Measurements from ENCODE around the gene SOX15.

SOX15 gene

DNA sequence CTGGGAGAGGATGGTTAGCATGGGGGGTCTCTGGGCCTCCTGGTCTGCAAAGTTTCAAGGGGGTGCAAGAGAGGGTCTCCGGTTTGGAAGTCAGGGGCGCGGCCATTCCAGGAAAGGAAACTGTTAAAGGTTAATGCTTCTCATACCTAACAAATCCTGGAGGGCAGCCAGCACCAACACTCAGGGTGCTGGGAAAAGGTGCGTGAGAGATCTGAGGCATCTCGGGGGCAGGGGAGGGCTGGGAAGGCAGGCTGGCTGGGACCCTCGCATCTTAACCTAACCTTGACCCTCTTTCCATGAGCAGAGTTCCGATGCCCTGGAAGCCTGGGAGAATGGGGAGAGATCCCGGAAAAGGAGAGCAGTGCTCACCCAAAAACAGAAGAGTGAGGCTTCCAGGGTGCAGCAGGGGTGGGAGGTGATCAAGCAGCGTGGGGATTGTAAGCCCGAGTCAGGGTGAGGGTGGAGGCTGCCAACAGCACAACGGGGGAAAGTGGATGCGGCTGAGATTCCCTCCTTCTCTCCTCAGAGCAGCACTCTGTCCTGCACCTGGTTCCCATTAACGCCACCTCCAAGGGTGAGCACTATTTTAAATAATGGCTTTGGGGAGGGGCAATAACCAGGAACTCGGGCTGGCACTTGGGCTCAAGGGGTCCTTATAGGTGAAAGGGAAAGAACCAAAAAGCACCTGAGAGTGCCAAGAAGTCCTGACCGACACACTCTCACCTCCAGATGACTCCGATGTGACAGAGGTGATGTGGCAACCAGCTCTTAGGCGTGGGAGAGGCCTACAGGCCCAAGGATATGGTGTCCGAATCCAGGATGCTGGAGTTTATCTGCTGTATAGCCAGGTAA, 30.3 kb downstream of the SOX15 start:
- H3K4me3 ChIP-seq (ENCODE audit: low read depth, low read length): no peak overlapping the region

- no peak within 1 kb of the TSS for H3K4me3 ChIP-seq (ENCODE audit: low read depth, low read length)
These were observed 31.2 kb downstream of the SOX15 start, which contains the start of gene TNFSF13 for GRCh38 chr17:7558544-7559319. Gene TNFSF13 (plus strand): TSS chr17:7558750. CDS start chr17:7559040, 290 bp downstream.

GRCh38 chr17:7557775-7558543, 31.9 kb downstream of the SOX15 start:
- H3K4me3 ChIP-seq (ENCODE audit: low read depth, low read length): no peak overlapping the region

- H3K4me3 ChIP-seq (ENCODE audit: low read depth, low read length): no peak overlapping the region
These were observed 32.6 kb downstream of the SOX15 start for GRCh38 chr17:7557147-7557764.

DNA sequence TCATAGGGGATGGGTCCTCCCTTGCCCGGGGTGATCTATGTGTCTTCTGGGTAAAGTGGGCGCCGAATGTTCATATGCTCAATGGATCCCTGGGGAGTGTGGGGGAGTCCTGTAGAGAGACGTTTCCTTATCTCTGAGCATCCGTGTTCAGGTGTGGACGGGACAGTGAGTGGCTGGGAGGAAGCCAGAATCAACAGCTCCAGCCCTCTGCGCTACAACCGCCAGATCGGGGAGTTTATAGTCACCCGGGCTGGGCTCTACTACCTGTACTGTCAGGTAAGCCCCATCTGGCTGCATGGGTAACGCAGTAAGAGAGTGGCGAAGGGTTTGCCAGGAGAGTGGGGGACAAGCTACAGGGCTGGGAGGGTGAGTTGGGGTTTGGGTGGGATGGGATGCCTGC, 33.3 kb downstream of the SOX15 start:
- H3K4me3 ChIP-seq (ENCODE audit: low read depth, low read length): no peak overlapping the region

GRCh38 chr17:7555320-7555948, 34.5 kb downstream of the SOX15 start:
- H3K4me3 ChIP-seq (ENCODE audit: low read depth, low read length): no peak overlapping the region

DNA sequence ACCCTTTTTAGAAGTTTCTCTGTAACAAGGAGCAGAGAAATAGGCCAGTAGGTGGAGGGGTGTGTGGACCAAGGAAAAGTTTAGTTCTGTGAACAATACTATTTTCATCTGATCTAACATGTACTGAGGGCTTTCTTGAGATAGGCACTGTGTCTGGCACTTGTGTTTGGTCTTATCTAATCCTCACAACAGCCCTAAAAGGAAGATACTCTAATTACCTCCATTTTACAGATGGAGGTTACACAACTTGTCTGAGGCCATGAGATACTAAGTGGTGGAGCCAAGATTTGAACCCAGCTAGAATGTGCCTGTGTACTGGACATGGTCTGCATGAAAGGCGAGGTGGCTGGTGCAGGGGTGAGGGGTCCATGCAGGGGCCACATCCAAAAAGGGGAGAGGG, 36.5 kb downstream of the SOX15 start:
- H3K4me3 ChIP-seq (ENCODE audit: low read depth, low read length): no peak overlapping the region

- H3K4me3 ChIP-seq (ENCODE audit: low read depth, low read length): no peak overlapping the region
These were observed 37.3 kb downstream of the SOX15 start for GRCh38 chr17:7552621-7553051.

DNA sequence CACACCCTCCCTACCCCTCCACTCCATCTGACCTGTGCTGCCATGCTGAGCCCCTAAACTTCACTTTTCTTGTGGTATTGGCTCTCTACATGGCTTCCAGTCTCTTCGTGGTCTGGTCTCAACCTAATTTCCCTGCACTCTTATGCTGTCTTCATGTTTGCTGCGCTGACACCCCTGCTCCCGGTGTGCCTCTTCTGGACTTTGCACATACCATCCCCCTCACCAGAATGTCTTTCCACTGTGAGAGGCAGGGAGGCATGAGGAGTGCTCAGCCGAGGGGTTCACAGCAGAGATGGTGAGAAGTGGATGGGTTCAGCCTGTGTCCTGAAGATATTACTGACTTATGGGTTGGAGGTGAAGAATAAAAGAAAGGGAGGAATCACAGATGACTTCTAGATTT, 38.5 kb downstream of the SOX15 start:
- H3K4me3 ChIP-seq (ENCODE audit: low read depth, low read length): no peak overlapping the region

GRCh38 chr17:7550344-7550743, 39.5 kb downstream of the SOX15 start:
- no peak overlapping the region for H3K4me3 ChIP-seq (ENCODE audit: low read depth, low read length)

DNA sequence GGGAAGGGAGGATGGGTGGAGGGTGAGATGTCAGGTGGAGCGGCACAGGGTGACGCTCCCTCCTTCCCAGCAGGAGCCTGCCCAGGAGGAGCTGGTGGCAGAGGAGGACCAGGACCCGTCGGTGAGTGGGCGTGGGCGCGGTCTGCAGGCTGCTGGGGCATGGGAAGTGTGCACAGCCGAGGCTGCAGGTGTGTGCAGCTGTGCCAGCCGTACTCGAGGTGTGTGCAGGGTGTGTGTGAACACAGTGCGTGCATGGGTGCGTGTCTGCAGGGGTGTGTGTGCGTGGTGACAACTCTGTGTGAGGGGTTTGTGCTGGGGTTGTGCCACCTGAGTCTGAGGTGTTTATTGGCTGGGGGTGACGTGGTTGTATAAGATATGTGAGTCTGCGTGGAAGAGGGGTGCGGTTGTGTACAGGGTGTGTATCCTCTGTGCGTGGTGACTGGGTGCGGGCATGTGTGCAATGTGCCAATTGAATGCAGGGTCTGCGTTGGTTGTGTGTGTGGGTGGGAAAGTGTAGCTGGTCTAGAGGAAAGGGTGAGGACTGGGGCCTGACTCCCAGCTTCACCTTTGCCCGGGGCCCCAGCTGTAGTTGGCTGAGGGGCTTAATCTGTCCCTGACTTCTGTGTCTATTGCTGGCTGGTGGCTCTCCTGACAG, 40.4 kb downstream of the SOX15 start:
- no peak overlapping the region for H3K4me3 ChIP-seq (ENCODE audit: low read depth, low read length)

DNA sequence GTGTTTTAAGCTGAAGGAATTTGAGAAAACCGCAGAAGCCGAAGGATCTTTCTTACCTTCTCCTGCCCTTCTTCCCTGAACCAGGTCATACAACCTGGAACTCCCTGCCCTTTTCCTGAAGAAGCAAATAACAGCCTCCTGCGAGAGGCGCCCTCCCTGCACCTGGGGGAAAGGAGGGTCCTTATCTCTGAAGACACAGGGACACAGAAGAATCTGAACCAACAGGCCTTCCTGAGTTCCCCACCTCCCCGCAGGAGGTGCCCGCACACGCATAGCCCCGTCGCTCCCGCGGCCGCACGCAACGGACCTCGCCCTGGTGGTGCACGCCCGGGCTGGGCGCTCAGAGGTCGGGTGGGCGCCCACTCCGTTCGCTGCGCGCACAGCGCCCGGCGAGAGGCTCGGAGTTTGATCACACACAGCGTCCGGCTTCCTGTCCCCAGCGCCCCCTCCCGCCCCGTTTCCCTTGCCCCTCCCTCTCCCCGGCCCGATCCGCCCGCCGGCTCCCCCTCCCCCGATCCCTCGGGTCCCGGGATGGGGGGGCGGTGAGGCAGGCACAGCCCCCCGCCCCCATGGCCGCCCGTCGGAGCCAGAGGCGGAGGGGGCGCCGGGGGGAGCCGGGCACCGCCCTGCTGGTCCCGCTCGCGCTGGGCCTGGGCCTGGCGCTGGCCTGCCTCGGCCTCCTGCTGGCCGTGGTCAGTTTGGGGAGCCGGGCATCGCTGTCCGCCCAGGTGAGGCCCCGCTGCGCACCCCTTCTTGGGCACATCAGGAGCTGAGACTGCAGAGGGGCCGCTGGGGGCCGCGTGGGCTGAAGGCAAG, 41.1 kb downstream of the SOX15 start, which contains the start of gene TNFSF12:
TNFSF12 (plus strand) TSS at position 474 of the 816 bp plus-strand sequence; CDS start at position 570, 96 bp downstream.
- H3K4me3 ChIP-seq (ENCODE audit: low read depth, low read length): peak within 1 kb of the TSS; percentile 67

DNA sequence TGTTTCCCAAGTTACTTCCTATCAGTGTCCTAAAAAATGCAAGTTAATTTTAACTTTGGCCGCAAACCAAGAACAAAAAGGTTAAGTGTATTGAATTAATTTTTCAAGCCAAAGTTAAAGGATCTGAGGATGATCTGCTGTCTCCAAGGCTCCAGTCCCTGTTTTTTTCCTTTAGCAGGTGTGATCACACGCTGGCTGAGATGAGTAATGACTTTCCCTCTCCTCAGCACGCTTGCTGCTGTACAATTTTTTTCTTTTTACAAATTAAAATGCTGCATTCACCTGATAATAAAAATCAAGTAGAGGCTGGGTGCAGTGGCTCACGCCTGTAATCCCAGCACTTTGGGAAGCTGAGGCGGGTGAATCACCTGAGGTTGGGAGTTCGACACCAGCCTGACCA, 45.0 kb downstream of the SOX15 start:
- H3K4me3 ChIP-seq (ENCODE audit: low read depth, low read length): no peak overlapping the region

DNA sequence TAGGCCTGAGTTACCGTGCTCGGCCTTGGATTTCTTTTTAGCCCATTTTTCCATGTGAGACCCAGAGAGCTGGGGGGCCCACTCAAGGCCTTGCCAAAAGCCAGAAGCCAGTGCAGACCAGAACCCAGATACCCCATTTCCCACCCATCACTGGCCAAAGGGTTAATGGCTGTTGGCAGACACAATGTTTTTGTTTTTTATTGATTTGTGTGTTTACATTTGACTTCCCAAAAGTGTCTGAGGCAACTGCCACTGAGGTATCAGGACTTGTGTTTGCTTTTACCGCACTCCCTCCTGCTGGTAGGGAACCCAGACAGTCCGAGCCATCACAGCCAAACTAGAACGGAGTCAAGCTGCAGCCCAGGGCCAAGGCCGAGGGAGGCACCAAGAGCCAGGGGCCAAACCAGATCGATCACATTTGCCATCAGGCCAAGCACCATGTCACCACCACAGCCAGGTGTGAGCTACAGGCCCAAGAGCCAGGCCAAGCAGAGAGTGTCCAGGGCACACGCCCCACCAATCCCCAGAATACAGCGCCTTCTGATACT, 48.7 kb downstream of the SOX15 start:
- H3K4me3 ChIP-seq (ENCODE audit: low read depth, low read length): no peak overlapping the region

GRCh38 chr17:7538891-7539545, 50.9 kb downstream of the SOX15 start:
- no peak overlapping the region for H3K4me3 ChIP-seq (ENCODE audit: low read depth, low read length)

Data from iPS-11a (cell line).